Measurements from ENCODE around the gene OXNAD1.

GRCh38 chr3:16280671-16281070 lies 15.7 kb downstream of the OXNAD1 start:
- TF ChIP-seq EZH2phosphoT487 (IDR thresholded peaks at IDR 0.05; ENCODE audit: insufficient read depth, low read depth) = no peak
- TF ChIP-seq EZH2 (IDR thresholded peaks at IDR 0.05; ENCODE audit: insufficient read depth, poor library complexity, severe bottlenecking) = no peak

All from GM23248 (cell line).